SK-N-SH treated with all-trans-retinoic acid at 6 μM for 48 hours (cell line): ENCODE data around the gene SERPING1.

Experiments used
- BACH2 ChIP-seq: fragments of 250-450 bp; sonication (Bioruptor Pico); IDR thresholded peaks from 2 replicates; pipeline ENCODE4 v1.9.0; 2021; ENCODE audit warnings: mild to moderate bottlenecking, borderline replicate concordance
- CSDC2 ChIP-seq: fragments of 250-450 bp; sonication (Bioruptor Pico); IDR thresholded peaks from 2 replicates; pipeline ENCODE4 v1.5.0; 2020; ENCODE audit warnings: mild to moderate bottlenecking, moderate library complexity
- ESRRG ChIP-seq: fragments of 250-450 bp; sonication (Bioruptor Pico); IDR thresholded peaks from 2 replicates; pipeline ENCODE4 v1.6.1; 2021; ENCODE audit warnings: mild to moderate bottlenecking
- GLIS3 ChIP-seq: fragments of 250-450 bp; sonication (Bioruptor Pico); IDR thresholded peaks from 2 replicates; pipeline ENCODE4 v1.5.0; 2020; ENCODE audit warnings: mild to moderate bottlenecking, moderate library complexity
- OSR1 ChIP-seq: fragments of 250-450 bp; sonication (Bioruptor Pico); IDR thresholded peaks from 2 replicates; pipeline ENCODE4 v1.8.0; 2022; ENCODE audit warnings: moderate library complexity, mild to moderate bottlenecking, inconsistent platforms
- PATZ1 ChIP-seq: fragments of 250-450 bp; sonication (Bioruptor Pico); IDR thresholded peaks from 2 replicates; pipeline ENCODE4 v1.8.0; 2020; ENCODE audit warnings: mild to moderate bottlenecking, moderate library complexity, borderline replicate concordance
- PPARA ChIP-seq: fragments of 250-450 bp; sonication (Bioruptor Pico); IDR thresholded peaks from 2 replicates; pipeline ENCODE4 v1.5.0; 2020; ENCODE audit warnings: mild to moderate bottlenecking, borderline replicate concordance
- TSHZ2 ChIP-seq: fragments of 250-450 bp; sonication (Bioruptor Pico); IDR thresholded peaks from 2 replicates; pipeline ENCODE4 v1.5.0; 2020; ENCODE audit warnings: mild to moderate bottlenecking, moderate library complexity
- ZFP3 ChIP-seq: fragments of 250-450 bp; sonication (Bioruptor Pico); IDR thresholded peaks from 2 replicates; pipeline ENCODE4 v1.5.0; 2020; ENCODE audit warnings: mild to moderate bottlenecking, moderate library complexity
- ZNF565 ChIP-seq: fragments of 450-650 bp; formaldehyde crosslinking; conservative IDR thresholded peaks from 2 replicates; pipeline ENCODE4 v1.5.0; 2020; ENCODE audit warnings: low read depth, mild to moderate bottlenecking, moderate library complexity
- ZNF70 ChIP-seq: fragments of 450-650 bp; formaldehyde crosslinking; IDR thresholded peaks from 2 replicates; pipeline ENCODE4 v1.5.0; 2020; ENCODE audit warnings: mild to moderate bottlenecking, moderate library complexity

- TF ChIP-seq ESRRG (CRISPR knock-in tag) (no peak), PATZ1 (CRISPR knock-in tag) (no peak), ZNF70 (CRISPR knock-in tag) (no peak), ZNF565 (no peak), PPARA (CRISPR knock-in tag) (no peak), OSR1 (CRISPR knock-in tag) (no peak), BACH2 (CRISPR knock-in tag) (no peak), TSHZ2 (CRISPR knock-in tag) (no peak), CSDC2 (no peak), GLIS3 (CRISPR knock-in tag) (no peak), ZFP3 (CRISPR knock-in tag) (no peak)
Measured at GRCh38 chr11:57633394-57634070, 36.0 kb downstream of the SERPING1 start.
